Right lung (tissue), 5 donors: Measurements from ENCODE around the gene MYO16. TPM values are rescaled to one million over a fixed set of nuclear protein-coding genes. Genes with fewer than 3 reads are reported as not detected.
"Not testable (repeated sequence)": the region's sequence is repeated elsewhere in the genome, so short reads cannot be mapped to it uniquely, and the experiment has no call there.

Experiments used
- DNase-seq, 2 donors: peaks; one replicate each; pipeline ENCODE4 v3.0.0-alpha.2; 2013
- polyA plus RNA-seq, 5 donors: library from polyadenylated mRNA; unstranded; fragments of 120-200 nt; gene quantifications; one replicate each; pipeline versions ENCODE4 v1.2.1 to v1.2.3, GENCODE V29; 2013; ENCODE audit warnings: inconsistent platforms in 1 of 5, low replicate concordance in 1 of 5; ENCODE audit not compliant: insufficient read length in 5 of 5, insufficient read depth in 1 of 5

MYO16 gene
- polyA plus RNA-seq, 5 donors = 0.95 to 2.4 (median 1.7) TPM

- DNase-seq = no peak
Observed at GRCh38 chr13:108968566-108968965, 339.2 kb downstream of the MYO16 start.

- DNase-seq = no peak
Observed at GRCh38 chr13:108974686-108975085, 345.3 kb downstream of the MYO16 start.

GRCh38 chr13:108980237-108980636 lies 350.8 kb downstream of the MYO16 start:
- DNase-seq = peak; percentile 23 to 28

- DNase-seq = no peak
Observed at GRCh38 chr13:108981407-108981806, 352.0 kb downstream of the MYO16 start.

- no peak for DNase-seq
Observed at GRCh38 chr13:108983273-108983672, 353.9 kb downstream of the MYO16 start.

GRCh38 chr13:108984251-108984920 lies 355.0 kb downstream of the MYO16 start:
- no peak for DNase-seq

- DNase-seq = no peak
Observed at GRCh38 chr13:108985166-108985565, 355.8 kb downstream of the MYO16 start.

GRCh38 chr13:108987517-108987916 lies 358.1 kb downstream of the MYO16 start:
- no peak for DNase-seq

GRCh38 chr13:108987944-108988343 lies 358.5 kb downstream of the MYO16 start:
- no peak for DNase-seq

GRCh38 chr13:108991416-108991815 lies 362.0 kb downstream of the MYO16 start:
- not testable (repeated sequence) for DNase-seq

GRCh38 chr13:108993346-108993745 lies 363.9 kb downstream of the MYO16 start:
- no peak for DNase-seq

- no peak for DNase-seq
Observed at GRCh38 chr13:108996430-108996829, 367.0 kb downstream of the MYO16 start.

- DNase-seq = no peak
Observed at GRCh38 chr13:109000207-109000606, 370.8 kb downstream of the MYO16 start.

- DNase-seq = no peak
Observed at GRCh38 chr13:109002934-109003333, 373.5 kb downstream of the MYO16 start.

- no peak for DNase-seq
Observed at GRCh38 chr13:109007946-109008345, 378.5 kb downstream of the MYO16 start.

- DNase-seq = no peak
Observed at GRCh38 chr13:109009756-109010155, 380.3 kb downstream of the MYO16 start.

GRCh38 chr13:109010912-109011311 lies 381.5 kb downstream of the MYO16 start:
- no peak for DNase-seq

GRCh38 chr13:109012115-109012514 lies 382.7 kb downstream of the MYO16 start:
- no peak for DNase-seq

GRCh38 chr13:109021558-109021957 lies 392.1 kb downstream of the MYO16 start:
- no peak for DNase-seq

GRCh38 chr13:109024611-109025010 lies 395.2 kb downstream of the MYO16 start:
- no peak for DNase-seq

GRCh38 chr13:109026266-109026665 lies 396.9 kb downstream of the MYO16 start:
- no peak for DNase-seq

GRCh38 chr13:109028624-109029023 lies 399.2 kb downstream of the MYO16 start:
- no peak for DNase-seq

GRCh38 chr13:109033090-109033489 lies 403.7 kb downstream of the MYO16 start:
- no peak for DNase-seq

GRCh38 chr13:109036078-109036780 lies 406.8 kb downstream of the MYO16 start:
- DNase-seq = no peak
